DOHH2 (cell line): Measurements from ENCODE around the gene IZUMO1.

Experiments used
- H3F3A ChIP-seq: fragments of 200-600 bp; sonication (generic), shearing (Covaris generic); 2 replicates; pipeline ENCODE4 v1.6.0; 2016; ENCODE audit warnings: antibody characterized with exemption, mild to moderate bottlenecking; ENCODE audit not compliant: control insufficient read depth, insufficient read depth
- H3K27ac ChIP-seq: fragments of 200-600 bp; sonication (generic); 2 replicates; pipeline ENCODE4 v1.5.1; 2014; ENCODE audit warnings: low read depth, mild to moderate bottlenecking, low read length, moderate library complexity
- H3K27me3 ChIP-seq: fragments of 200-600 bp; sonication (generic); 2 replicates; pipeline ENCODE4 v1.6.1; 2014; ENCODE audit warnings: mild to moderate bottlenecking, low read length, mixed read lengths; ENCODE audit not compliant: control insufficient read depth
- H3K36me3 ChIP-seq: fragments of 200-600 bp; sonication (generic); 2 replicates; pipeline ENCODE4 v1.6.1; 2014; ENCODE audit warnings: mild to moderate bottlenecking, low read length, moderate library complexity, mixed read lengths; ENCODE audit not compliant: control insufficient read depth
- H3K4me1 ChIP-seq: fragments of 200-600 bp; sonication (generic); 2 replicates; pipeline ENCODE4 v1.6.1; 2014; ENCODE audit warnings: mild to moderate bottlenecking, low read length, mixed read lengths; ENCODE audit not compliant: control insufficient read depth
- H3K4me2 ChIP-seq: fragments of 200-600 bp; sonication (generic); 2 replicates; pipeline ENCODE4 v1.6.0; 2014; ENCODE audit warnings: mild to moderate bottlenecking, low read length, moderate library complexity
- H3K4me3 ChIP-seq: fragments of 200-600 bp; sonication (generic); 2 replicates; pipeline ENCODE4 v1.5.1; 2014; ENCODE audit warnings: mild to moderate bottlenecking, low read length, mixed read lengths
- H3K79me2 ChIP-seq: fragments of 200-600 bp; sonication (generic); 2 replicates; pipeline ENCODE4 v1.6.1; 2014; ENCODE audit warnings: mild to moderate bottlenecking, low read length, mixed read lengths; ENCODE audit not compliant: control insufficient read depth
- H3K9me2 ChIP-seq: fragments of 200-600 bp; sonication (generic); replicated peaks from 2 replicates; pipeline ENCODE4 v1.6.1; 2014; ENCODE audit warnings: mild to moderate bottlenecking, low read length, mixed read lengths; ENCODE audit not compliant: control insufficient read depth
- H3K9me3 ChIP-seq: fragments of 200-600 bp; sonication (generic); 2 replicates; pipeline ENCODE4 v1.6.1; 2014; ENCODE audit warnings: antibody characterized with exemption, low read length, mixed read lengths; ENCODE audit not compliant: control insufficient read depth, insufficient read depth
- H4K20me1 ChIP-seq: fragments of 200-600 bp; sonication (generic); 2 replicates; pipeline ENCODE4 v1.6.0; 2014; ENCODE audit warnings: low read depth, mild to moderate bottlenecking, antibody characterized with exemption, low read length, moderate library complexity; ENCODE audit not compliant: control insufficient read depth, insufficient read depth
- EZH2phosphoT487 ChIP-seq: fragments of 200-600 bp; sonication (generic); IDR thresholded peaks from 2 replicates; pipeline ENCODE4 v1.6.1; 2017; ENCODE audit warnings: borderline replicate concordance, mild to moderate bottlenecking, antibody characterized with exemption, low read length, moderate library complexity, mixed read lengths
- TF ChIP-seq, protein P1 (sequence below): fragments of 200-600 bp; sonication (generic); IDR thresholded peaks from one replicate; pipeline ENCODE4 v1.5.1; 2014; ENCODE audit warnings: antibody characterized with exemption, mild to moderate bottlenecking, low read depth, low read length; ENCODE audit not compliant: poor library complexity, severe bottlenecking

Gene IZUMO1

DNA sequence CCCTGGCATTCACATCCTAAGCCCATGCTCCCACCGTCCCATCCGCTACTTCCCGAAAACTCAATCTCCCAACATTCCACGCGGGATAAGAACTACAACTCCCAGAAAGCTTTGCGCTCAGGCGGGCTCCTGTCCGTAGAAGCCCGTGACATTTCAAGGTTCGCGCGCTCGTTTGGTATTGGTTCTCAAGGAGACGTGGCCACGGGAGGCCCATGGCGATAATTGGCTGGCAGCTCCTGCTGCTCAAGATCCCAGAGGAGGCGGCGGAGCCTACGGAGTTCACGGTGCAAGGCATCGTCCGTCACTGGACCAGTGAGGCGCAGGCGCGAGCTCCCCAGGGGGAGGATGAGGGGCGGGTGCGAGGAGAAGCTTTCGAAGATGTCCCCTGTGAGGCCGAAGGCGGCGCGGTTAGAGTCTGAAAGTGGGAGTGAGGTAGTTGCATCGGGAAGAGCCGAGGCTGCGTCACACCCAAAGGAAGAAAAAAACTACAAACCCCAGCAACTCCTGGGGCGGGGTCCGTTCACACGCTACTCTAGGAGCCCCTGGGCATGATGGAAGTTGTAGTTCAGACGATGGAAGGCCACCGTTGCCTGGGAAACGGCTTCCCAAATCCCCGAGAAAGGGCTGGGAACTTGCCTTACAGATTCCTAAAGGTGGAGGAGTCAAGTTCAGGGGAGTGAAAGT lies 26.0 kb downstream of the IZUMO1 start:
- Histone ChIP-seq H3F3A (peaks cover 8% of the 10 kb centered on the region), H3K27ac (peak overlapping the region; percentile 71), H3K9me3 (no peaks in the 10 kb centered on the region), H3K27me3 (no peaks in the 10 kb centered on the region), H3K9me2 (no peaks in the 10 kb centered on the region), H3K4me2 (peak overlapping the region; percentile 76), H4K20me1 (no peaks in the 10 kb centered on the region), H3K4me1 (peaks cover 31% of the 10 kb centered on the region), H3K36me3 (peaks cover 1% of the 10 kb centered on the region), H3K4me3 (peak overlapping the region; percentile 81), H3K79me2 (no peaks in the 10 kb centered on the region)
- TF ChIP-seq, protein P1, sequence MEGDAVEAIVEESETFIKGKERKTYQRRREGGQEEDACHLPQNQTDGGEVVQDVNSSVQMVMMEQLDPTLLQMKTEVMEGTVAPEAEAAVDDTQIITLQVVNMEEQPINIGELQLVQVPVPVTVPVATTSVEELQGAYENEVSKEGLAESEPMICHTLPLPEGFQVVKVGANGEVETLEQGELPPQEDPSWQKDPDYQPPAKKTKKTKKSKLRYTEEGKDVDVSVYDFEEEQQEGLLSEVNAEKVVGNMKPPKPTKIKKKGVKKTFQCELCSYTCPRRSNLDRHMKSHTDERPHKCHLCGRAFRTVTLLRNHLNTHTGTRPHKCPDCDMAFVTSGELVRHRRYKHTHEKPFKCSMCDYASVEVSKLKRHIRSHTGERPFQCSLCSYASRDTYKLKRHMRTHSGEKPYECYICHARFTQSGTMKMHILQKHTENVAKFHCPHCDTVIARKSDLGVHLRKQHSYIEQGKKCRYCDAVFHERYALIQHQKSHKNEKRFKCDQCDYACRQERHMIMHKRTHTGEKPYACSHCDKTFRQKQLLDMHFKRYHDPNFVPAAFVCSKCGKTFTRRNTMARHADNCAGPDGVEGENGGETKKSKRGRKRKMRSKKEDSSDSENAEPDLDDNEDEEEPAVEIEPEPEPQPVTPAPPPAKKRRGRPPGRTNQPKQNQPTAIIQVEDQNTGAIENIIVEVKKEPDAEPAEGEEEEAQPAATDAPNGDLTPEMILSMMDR, result no peak
- TF ChIP-seq EZH2phosphoT487, result no peak

DNA sequence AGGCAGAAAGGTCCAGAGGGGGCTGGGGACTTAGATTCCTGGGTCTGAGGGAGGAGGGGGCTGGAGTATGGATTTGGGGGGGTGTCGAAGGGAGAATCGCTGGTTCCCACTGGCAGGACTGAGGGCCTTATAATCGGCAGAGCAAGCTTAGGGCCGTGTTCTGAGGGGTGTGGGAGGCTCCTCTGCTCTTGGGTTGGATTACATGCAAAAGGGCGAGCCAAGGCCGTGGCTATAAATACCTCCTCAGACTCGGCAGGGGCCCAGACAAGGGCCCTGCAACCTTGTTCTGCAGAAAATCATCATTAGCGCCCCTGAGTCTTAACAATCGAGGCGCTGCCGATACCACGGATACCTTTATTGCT lies 26.5 kb downstream of the IZUMO1 start:
- Histone ChIP-seq H3K4me3 (peak overlapping the region; percentile 81), H3K9me2 (no peaks in the 10 kb centered on the region), H3F3A (peaks cover 3% of the 10 kb centered on the region), H3K36me3 (no peaks in the 10 kb centered on the region; the same call in 1 of the 2 replicates), H4K20me1 (no peaks in the 10 kb centered on the region), H3K79me2 (no peaks in the 10 kb centered on the region; the same call in 1 of the 2 replicates), H3K4me2 (peak overlapping the region; percentile 76), H3K9me3 (no peaks in the 10 kb centered on the region), H3K4me1 (peaks cover 31% of the 10 kb centered on the region), H3K27ac (peak overlapping the region; percentile 71), H3K27me3 (no peaks in the 10 kb centered on the region)
- TF ChIP-seq, protein P1, result no peak
- TF ChIP-seq EZH2phosphoT487, result no peak

DNA sequence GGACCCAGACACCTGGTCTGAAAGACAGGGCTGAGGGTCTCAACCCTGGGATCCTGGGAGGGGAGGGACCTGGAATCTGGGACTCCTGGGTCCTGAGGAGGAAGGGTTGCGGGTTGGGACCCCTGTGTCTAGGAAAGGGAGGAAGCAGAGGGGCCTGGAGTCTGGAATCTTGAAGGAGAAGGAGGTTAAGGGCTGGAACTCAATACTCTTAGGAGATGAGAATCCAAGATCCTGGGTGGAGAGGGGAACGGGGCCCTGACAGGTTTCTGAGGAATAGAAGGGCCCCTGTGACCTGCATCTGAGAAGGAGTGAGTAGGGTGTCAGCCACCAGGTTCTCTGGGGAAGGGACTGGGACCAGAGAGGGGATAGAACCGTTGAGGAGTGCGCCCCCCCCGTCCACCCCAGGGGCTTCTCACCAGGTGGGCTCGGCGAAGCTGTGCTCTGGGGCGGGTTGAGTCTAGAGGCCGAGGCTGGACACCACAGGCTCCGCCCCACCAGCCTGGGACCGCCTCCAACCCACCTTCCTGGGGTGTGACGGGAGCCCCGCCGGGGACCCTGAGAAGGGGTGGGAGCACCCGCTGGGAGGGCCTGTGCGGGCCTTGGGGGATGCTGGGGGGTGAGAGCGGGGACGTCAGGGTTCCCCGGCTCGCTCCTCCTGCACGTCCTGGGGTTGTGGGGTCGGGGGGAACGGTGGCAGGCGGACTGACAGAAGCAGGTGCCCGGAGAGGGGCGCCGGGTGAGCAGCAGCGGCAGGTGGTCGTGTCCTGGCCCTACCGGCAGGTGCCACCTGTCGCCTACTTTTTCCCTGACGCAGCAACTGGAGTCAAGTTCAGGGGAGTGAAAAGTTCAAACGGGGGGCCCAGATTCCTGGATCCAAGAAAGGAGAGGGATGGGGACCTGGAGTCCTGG lies 27.2 kb downstream of the IZUMO1 start, which contains the start of gene MAMSTR:
Gene MAMSTR (minus strand): TSS at position 463 of the 909 bp plus-strand sequence. CDS start 694 bp downstream, outside the sequence.
- H3K9me3 ChIP-seq, result no peaks in the 10 kb centered on the region
- H3K4me1 ChIP-seq, result peaks cover 31% of the 10 kb centered on the region
- H3F3A ChIP-seq, result peaks cover 3% of the 10 kb centered on the region
- no peaks in the 10 kb centered on the region for H3K27me3 ChIP-seq
- H3K9me2 ChIP-seq, result no peaks in the 10 kb centered on the region
- H3K4me2 ChIP-seq, result peak within 1 kb of the TSS; percentile 76
- TF ChIP-seq, protein P1, result no peak
- no peak for TF ChIP-seq EZH2phosphoT487
- no peaks in the 10 kb centered on the region for H3K36me3 ChIP-seq
- peaks cover 7% of the 10 kb centered on the region for H3K79me2 ChIP-seq
- H3K27ac ChIP-seq, result peak within 1 kb of the TSS; percentile 71
- peak within 1 kb of the TSS; percentile 81 for H3K4me3 ChIP-seq
- H4K20me1 ChIP-seq, result no peaks in the 10 kb centered on the region
